Cortex of kidney (tissue), 1 donor: ENCODE data around the gene GALNT2.

Source experiments
- DNase-seq: peaks from one replicate; lab custom pipeline; 2025; lab: John Stamatoyannopoulos, UW

The GALNT2 gene

GRCh38 chr1:230301822-230302221 lies 234.8 kb downstream of the GALNT2 start:
- DNase-seq, result no peak

GRCh38 chr1:230303069-230303468 lies 236.0 kb downstream of the GALNT2 start:
- DNase-seq, result no peak

GRCh38 chr1:230303822-230304221 lies 236.8 kb downstream of the GALNT2 start:
- no peak for DNase-seq

GRCh38 chr1:230306169-230306568 lies 239.1 kb downstream of the GALNT2 start:
- DNase-seq, result no peak

GRCh38 chr1:230307213-230307612 lies 240.2 kb downstream of the GALNT2 start:
- no peak for DNase-seq

GRCh38 chr1:230308039-230308438 lies 241.0 kb downstream of the GALNT2 start:
- DNase-seq, result no peak

- no peak for DNase-seq
These were observed 241.8 kb downstream of the GALNT2 start for GRCh38 chr1:230308821-230309220.

- no peak for DNase-seq
These were observed 242.7 kb downstream of the GALNT2 start for GRCh38 chr1:230309646-230310177.

GRCh38 chr1:230310381-230311163 lies 243.5 kb downstream of the GALNT2 start:
- DNase-seq, result no peak

- no peak for DNase-seq
These were observed 245.6 kb downstream of the GALNT2 start for GRCh38 chr1:230312676-230313075.

GRCh38 chr1:230313453-230314141 lies 246.6 kb downstream of the GALNT2 start:
- DNase-seq, result no peak

GRCh38 chr1:230314142-230314470 lies 247.1 kb downstream of the GALNT2 start:
- DNase-seq, result no peak

GRCh38 chr1:230315099-230315498 lies 248.1 kb downstream of the GALNT2 start:
- DNase-seq, result no peak

GRCh38 chr1:230316864-230317745 lies 250.1 kb downstream of the GALNT2 start:
- no peak for DNase-seq

- DNase-seq, result no peak
These were observed 251.1 kb downstream of the GALNT2 start for GRCh38 chr1:230317823-230318819.

GRCh38 chr1:230319014-230319747 lies 252.1 kb downstream of the GALNT2 start:
- no peak for DNase-seq

GRCh38 chr1:230320804-230321203 lies 253.8 kb downstream of the GALNT2 start:
- no peak for DNase-seq

GRCh38 chr1:230321341-230321740 lies 254.3 kb downstream of the GALNT2 start:
- no peak for DNase-seq

GRCh38 chr1:230321741-230322420 lies 254.8 kb downstream of the GALNT2 start:
- DNase-seq, result no peak

- no peak for DNase-seq
These were observed 255.4 kb downstream of the GALNT2 start for GRCh38 chr1:230322421-230322756.
